Measurements from ENCODE around the gene FAM181A. TPM values are rescaled to one million over a fixed set of nuclear protein-coding genes. Genes with fewer than 3 reads are reported as not detected.

FAM181A gene
- total RNA-seq, 4 donors from 2014 or later = not detected

DNA sequence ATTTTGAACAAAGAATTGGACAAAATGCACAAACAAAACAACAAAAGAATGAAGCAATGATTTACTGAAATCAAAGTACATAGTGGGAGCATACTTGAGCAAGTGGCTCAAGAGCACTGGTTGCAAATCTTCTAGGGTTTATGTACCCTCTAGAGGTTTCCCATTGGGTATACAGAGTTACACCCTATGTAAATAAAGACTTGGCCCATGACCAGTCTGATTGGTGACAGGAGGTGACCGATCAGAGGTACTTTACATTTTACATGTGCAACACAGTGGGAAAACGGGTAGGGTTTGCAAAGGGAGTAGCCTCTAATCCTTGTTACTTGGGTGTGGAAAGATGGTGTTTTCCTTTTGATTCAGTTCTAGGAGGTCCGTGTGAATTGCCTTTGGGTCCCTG, 10.6 kb upstream of the FAM181A start:
- TF ChIP-seq POLR2AphosphoS5 (IDR thresholded peaks at IDR 0.05) (no peak), EP300 (IDR thresholded peaks at IDR 0.05) (no peak), POLR2A (IDR thresholded peaks at IDR 0.05) (no peak), CTCF (IDR thresholded peaks at IDR 0.05) (no peak)
- Histone ChIP-seq H3K27me3 (no peaks in the 10 kb centered on the region), H3K9me3 (peaks cover 0 to 13% (median 0%) of the 10 kb centered on the region in 3 donors), H3K27ac (no peak overlapping the region), H3K36me3 (no peaks in the 10 kb centered on the region), H3K4me3 (no peak overlapping the region), H3K4me1 (no peaks in the 10 kb centered on the region)
- ATAC-seq = no peak
- 71 to 94% methylated on average over 2 to 3 of the region's 3 CpGs for WGBS, 2 donors (ENCODE audit: low coverage in 1 of 2)

GRCh38 chr14:93917141-93917540, 10.0 kb upstream of the FAM181A start:
- no peaks in the 10 kb centered on the region for H3K27me3 ChIP-seq
- ATAC-seq = no peak
- TF ChIP-seq EP300 (IDR thresholded peaks at IDR 0.05) (no peak), POLR2A (IDR thresholded peaks at IDR 0.05) (no peak), CTCF (IDR thresholded peaks at IDR 0.05) (no peak), POLR2AphosphoS5 (IDR thresholded peaks at IDR 0.05) (no peak)
- H3K27ac ChIP-seq = no peak overlapping the region
- peaks cover 0 to 13% (median 0%) of the 10 kb centered on the region in 3 donors for H3K9me3 ChIP-seq
- H3K36me3 ChIP-seq = no peaks in the 10 kb centered on the region
- H3K4me1 ChIP-seq = no peaks in the 10 kb centered on the region
- H3K4me3 ChIP-seq = no peak overlapping the region
- 80 to 93% methylated on average over 2 to 5 of the region's 7 CpGs for WGBS, 2 donors (ENCODE audit: low coverage in 1 of 2)

- Histone ChIP-seq H3K27me3 (no peaks in the 10 kb centered on the region), H3K27ac (no peak overlapping the region), H3K4me3 (no peak overlapping the region), H3K36me3 (no peaks in the 10 kb centered on the region), H3K9me3 (peaks cover 0 to 8% (median 0%) of the 10 kb centered on the region in 3 donors), H3K4me1 (no peaks in the 10 kb centered on the region)
- 74 to 85% methylated on average over 5 to 7 of the region's 18 CpGs for WGBS, 2 donors (ENCODE audit: low coverage in 1 of 2)
- no peak for TF ChIP-seq EP300 (IDR thresholded peaks at IDR 0.05)
- no peak for TF ChIP-seq POLR2A (IDR thresholded peaks at IDR 0.05)
- no peak for TF ChIP-seq POLR2AphosphoS5 (IDR thresholded peaks at IDR 0.05)
- ATAC-seq = no peak
Measured at GRCh38 chr14:93921001-93921806, 5.9 kb upstream of the FAM181A start.

GRCh38 chr14:93923626-93924025, 3.5 kb upstream of the FAM181A start:
- ATAC-seq = no peak
- Histone ChIP-seq H3K36me3 (no peaks in the 10 kb centered on the region), H3K9me3 (peaks cover 0 to 8% (median 0%) of the 10 kb centered on the region in 3 donors), H3K4me3 (no peak overlapping the region), H3K4me1 (peaks cover 0 to 11% (median 0%) of the 10 kb centered on the region in 3 donors), H3K27ac (no peak overlapping the region), H3K27me3 (no peaks in the 10 kb centered on the region)
- 60 to 87% methylated on average over 1 to 6 of the region's 8 CpGs for WGBS, 2 donors (ENCODE audit: low coverage in 1 of 2)
- TF ChIP-seq POLR2A (IDR thresholded peaks at IDR 0.05) (no peak), CTCF (IDR thresholded peaks at IDR 0.05) (no peak)

DNA sequence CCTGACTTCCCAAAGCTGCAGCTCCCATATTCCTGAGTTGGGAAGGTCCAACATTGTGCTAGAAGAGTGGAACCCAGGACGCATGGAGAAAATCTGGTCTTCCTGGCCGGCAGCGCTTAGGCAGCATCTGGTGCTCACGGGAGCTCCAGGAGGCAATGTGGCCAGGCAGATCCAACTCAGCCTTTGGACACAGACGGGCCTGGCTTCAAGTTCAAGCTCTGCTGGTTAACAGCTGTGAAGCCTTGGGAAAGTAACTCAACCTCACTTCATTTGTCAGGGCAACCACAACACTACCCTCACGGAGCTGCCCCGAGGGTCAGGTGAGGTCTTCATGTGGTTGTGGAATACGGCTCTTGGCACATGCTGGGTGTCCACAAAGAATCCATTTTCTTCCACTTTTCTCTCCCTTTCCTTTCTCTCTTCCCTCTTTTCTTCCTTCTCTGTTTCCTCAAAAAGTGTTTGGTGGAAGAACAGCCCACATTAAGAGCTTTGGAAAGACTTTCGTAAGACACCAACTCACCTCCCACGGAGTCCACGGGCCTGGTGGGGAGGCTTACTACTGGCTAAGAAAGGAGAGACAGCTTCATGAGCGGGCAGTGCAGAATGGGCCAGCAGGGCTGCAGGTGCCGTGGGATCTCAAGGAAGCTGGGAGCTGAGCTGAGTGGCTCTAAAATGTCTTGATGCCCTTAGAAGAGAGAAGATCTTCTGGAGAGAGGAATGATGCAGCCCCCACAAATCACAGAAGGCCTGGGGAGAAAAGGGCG, 2.4 kb upstream of the FAM181A start:
- no peak overlapping the region for H3K4me3 ChIP-seq
- no peak overlapping the region for H3K27ac ChIP-seq
- WGBS, 2 donors (ENCODE audit: low coverage in 1 of 2) = 90 to 100% methylated on average over 2 to 5 of the region's 14 CpGs
- no peaks in the 10 kb centered on the region for H3K36me3 ChIP-seq
- peaks cover 0 to 12% (median 0%) of the 10 kb centered on the region in 3 donors for H3K4me1 ChIP-seq
- no peak for ATAC-seq
- H3K27me3 ChIP-seq = no peaks in the 10 kb centered on the region
- TF ChIP-seq POLR2A (IDR thresholded peaks at IDR 0.05) (no peak), EP300 (IDR thresholded peaks at IDR 0.05) (no peak), CTCF (IDR thresholded peaks at IDR 0.05) (no peak), POLR2AphosphoS5 (IDR thresholded peaks at IDR 0.05) (no peak)
- H3K9me3 ChIP-seq = peaks cover 0 to 1% (median 0%) of the 10 kb centered on the region in 3 donors
